Measurements from ENCODE around the gene ARHGAP45. TPM values are rescaled to one million over a fixed set of nuclear protein-coding genes. Genes with fewer than 3 reads are reported as not detected.
A peak's percentile ranks its signal among the peaks of the same experiment; 100 is the strongest.

The ARHGAP45 gene
- total RNA-seq, 1 donor from 2014 or later = 6.0 TPM

DNA sequence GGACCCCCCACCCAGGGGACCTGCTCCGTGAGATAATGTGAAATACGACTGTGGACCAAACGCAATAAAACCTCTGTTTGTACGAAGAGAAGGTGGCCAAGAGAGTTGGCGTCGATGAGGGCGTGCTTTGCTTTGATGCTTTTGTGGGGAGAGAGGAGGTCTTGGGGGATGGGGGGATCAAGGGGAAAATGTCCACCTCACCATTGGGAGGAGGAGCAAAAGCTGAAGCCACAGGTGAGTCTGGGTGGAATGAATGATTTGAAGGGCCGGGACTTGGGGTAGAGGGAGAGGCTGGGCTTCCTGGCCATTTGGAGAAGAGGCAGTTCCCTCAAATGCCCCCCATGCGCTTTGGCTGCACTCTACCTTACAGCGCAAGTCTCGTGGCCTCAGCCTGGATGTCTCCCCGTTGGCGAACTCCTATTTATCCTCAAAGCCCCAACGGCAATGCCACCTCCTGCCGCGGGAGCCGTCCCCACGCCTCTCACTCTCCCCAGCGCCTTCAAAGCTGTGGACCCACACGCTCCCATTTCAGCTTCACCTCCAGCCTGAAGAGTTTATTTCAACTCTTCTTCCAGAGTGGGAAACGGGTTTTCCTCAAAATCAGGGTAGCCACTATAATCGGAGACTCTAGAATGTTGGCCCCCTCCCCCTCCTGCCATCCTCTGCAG, 27.9 kb upstream of the ARHGAP45 start:
- intact Hi-C loops (cut with micrococcal nuclease) = no loop called here
- peak; percentile 21 for DNase-seq
- no peak for ATAC-seq

DNA sequence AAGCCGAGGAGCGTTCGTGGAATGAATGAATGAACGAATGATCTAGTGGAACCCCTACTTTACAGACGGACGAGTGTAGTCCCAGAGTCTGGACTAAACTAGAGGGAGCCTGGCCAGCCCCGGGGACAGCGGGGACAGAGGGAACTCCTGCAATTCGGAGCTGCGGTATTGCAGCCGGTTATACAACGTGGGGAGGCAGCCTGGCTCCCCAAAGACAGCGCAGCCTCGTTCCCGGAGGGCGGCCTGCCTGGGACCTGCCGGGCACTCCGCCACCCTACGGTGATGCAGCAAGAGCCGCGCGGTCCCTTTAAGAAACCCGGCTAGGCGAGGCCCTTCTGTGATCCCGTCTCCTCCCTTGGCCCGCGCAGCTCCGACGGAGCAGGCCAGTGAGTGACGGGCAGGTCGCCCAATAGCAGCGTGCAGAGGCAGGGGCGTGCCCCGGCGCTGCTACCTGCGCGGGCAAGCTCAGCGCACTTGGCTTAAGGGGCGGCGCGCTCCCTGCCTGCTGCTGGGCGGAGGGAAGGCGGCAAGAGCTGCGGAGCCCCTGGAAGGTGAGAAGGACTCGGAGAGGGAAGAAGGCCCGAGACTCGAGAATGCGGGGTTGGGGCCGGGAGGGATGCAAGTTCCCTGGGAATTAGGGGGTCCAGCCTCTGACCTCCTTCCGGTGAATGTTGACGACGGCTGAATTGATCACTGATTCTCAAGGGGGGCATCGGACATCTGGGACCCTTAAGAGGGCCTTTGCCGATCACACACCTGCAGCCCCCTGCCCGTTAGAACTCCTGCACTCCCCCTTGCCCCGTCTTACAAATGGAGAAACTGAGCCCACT, 27.1 kb upstream of the ARHGAP45 start, which contains the start of gene ABCA7:
ABCA7 (plus strand) TSS at position 462 of the 830 bp plus-strand sequence. CDS start 1,255 bp downstream, outside the sequence.
- DNase-seq = peak; percentile 99
- intact Hi-C loops (cut with micrococcal nuclease) = no loop called here
- peak; percentile 96 for ATAC-seq

- intact Hi-C loops (cut with micrococcal nuclease) = no loop called here
- peak; percentile 80 for ATAC-seq
- peak; percentile 93 for DNase-seq
Observed at GRCh38 chr19:1040476-1041271, 26.3 kb upstream of the ARHGAP45 start.

- intact Hi-C loops (cut with micrococcal nuclease) = no loop called here
- DNase-seq (no peak), ATAC-seq (no peak)
Observed at GRCh38 chr19:1041272-1041834, 25.6 kb upstream of the ARHGAP45 start.

GRCh38 chr19:1041835-1042685, 24.9 kb upstream of the ARHGAP45 start:
- ATAC-seq (no peak), DNase-seq (peak; percentile 41)
- intact Hi-C loops (cut with micrococcal nuclease) = no loop called here

DNA sequence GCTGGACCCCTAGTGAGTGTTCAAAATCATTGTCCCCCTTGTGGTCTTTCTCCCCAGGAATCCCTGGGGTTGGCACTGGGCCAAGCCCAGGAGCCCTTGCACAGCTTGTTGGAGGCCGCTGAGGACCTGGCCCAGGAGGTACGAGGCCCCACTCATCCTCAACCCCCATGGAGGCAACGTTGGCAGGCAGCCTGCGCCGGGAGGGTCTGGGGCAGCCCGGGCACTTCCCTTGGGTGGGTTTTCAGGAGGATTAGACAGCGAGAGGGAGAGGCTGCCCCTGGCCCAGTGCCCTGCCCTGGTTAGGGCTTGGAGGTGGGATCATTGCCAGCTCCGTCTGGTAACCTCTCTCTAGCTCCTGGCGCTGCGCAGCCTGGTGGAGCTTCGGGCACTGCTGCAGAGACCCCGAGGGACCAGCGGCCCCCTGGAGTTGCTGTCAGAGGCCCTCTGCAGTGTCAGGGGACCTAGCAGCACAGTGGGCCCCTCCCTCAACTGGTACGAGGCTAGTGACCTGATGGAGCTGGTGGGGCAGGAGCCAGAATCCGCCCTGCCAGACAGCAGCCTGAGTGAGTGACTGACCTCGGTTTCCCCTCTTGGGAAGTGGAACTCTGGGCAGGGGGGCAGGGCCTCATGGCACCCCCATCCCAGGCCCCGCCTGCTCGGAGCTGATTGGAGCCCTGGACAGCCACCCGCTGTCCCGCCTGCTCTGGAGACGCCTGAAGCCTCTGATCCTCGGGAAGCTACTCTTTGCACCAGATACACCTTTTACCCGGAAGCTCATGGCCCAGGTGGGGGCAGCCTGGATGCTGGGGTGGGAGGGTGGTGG, 24.1 kb upstream of the ARHGAP45 start:
- ATAC-seq (no peak), DNase-seq (peak; percentile 24)
- intact Hi-C loops (cut with micrococcal nuclease) = no loop called here

- ATAC-seq (no peak), DNase-seq (no peak)
- intact Hi-C loops (cut with micrococcal nuclease) = no loop called here
Observed at GRCh38 chr19:1045247-1045603, 21.7 kb upstream of the ARHGAP45 start.

DNA sequence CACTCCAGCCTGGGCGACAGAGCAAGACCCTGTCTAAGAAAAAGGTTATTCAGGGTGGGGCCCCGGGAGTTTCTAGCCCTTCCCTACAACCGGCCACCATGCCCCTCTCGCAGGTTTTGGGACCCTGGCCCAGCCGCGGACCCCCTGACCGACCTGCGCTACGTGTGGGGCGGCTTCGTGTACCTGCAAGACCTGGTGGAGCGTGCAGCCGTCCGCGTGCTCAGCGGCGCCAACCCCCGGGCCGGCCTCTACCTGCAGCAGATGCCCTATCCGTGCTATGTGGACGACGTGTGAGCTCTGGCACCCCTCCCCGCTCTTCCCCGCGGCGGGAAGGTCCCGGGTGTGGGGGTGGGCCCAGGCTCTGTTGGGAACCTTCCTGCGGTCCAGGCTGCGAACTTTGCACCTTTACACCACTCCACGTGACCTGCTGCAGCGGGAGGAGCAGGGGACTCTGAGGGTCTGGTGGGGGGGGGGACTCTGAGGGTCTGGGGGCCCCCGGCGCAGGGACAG, 20.8 kb upstream of the ARHGAP45 start:
- intact Hi-C loops (cut with micrococcal nuclease) = no loop called here
- ATAC-seq (no peak), DNase-seq (no peak)

DNA sequence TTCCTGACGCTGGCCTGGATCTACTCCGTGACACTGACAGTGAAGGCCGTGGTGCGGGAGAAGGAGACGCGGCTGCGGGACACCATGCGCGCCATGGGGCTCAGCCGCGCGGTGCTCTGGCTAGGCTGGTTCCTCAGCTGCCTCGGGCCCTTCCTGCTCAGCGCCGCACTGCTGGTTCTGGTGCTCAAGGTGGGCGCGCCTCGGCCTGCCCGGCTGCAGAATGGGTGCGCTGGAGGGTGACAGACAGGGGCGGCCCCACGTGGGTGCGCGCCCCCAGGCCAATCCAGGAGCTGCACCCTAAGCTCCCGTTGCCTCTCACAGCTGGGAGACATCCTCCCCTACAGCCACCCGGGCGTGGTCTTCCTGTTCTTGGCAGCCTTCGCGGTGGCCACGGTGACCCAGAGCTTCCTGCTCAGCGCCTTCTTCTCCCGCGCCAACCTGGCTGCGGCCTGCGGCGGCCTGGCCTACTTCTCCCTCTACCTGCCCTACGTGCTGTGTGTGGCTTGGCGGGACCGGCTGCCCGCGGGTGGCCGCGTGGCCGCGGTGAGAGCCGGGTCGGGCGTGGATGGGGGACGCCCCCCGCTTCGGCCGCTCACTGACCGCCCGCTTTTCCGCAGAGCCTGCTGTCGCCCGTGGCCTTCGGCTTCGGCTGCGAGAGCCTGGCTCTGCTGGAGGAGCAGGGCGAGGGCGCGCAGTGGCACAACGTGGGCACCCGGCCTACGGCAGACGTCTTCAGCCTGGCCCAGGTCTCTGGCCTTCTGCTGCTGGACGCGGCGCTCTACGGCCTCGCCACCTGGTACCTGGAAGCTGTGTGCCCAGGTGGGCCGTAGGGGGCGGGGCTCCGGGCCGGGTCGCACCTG, 19.9 kb upstream of the ARHGAP45 start:
- no peak for ATAC-seq
- DNase-seq = no peak
- intact Hi-C loops (cut with micrococcal nuclease) = no loop called here

- intact Hi-C loops (cut with micrococcal nuclease) = no loop called here
- no peak for DNase-seq
Observed at GRCh38 chr19:1047696-1048147, 19.2 kb upstream of the ARHGAP45 start.

DNA sequence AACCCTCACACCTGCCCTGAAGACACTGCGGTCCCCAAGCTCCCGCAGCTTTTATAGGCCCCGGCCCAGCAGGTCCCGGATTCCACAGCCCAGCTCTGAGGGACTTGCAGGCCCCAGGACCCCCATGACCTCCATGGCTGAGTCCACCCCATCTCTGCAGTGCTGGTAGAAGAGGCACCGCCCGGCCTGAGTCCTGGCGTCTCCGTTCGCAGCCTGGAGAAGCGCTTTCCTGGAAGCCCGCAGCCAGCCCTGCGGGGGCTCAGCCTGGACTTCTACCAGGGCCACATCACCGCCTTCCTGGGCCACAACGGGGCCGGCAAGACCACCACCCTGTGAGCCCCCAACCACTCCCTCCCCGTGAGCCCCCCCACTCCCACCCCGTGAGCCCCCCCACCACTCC, 17.9 kb upstream of the ARHGAP45 start:
- intact Hi-C loops (cut with micrococcal nuclease) = no loop called here
- DNase-seq (no peak), ATAC-seq (no peak)

More at GRCh38 chr19:1047696-1048147, 19.2 kb upstream of the ARHGAP45 start:
- ATAC-seq = no peak

DNA sequence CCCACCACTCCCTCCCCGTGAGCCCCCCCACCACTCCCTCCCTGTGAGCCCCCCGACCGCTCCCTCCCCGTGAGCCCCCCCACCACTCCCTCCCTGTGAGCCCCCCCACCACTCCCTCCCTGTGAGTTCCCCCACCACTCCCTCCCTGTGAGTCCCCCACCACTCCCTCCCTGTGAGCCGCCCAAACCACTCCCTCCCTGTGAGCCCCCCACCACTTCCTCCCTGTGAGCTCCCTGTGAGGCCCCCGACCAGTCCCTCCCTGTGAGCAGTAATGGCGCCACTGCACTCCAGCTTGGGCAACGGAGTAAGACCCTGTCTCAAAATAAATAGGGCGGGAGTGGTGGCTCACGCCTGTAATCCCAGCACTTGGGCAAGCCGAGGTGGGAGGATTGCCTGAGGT, 17.2 kb upstream of the ARHGAP45 start:
- no peak for ATAC-seq
- intact Hi-C loops (cut with micrococcal nuclease) = no loop called here
- DNase-seq = no peak

DNA sequence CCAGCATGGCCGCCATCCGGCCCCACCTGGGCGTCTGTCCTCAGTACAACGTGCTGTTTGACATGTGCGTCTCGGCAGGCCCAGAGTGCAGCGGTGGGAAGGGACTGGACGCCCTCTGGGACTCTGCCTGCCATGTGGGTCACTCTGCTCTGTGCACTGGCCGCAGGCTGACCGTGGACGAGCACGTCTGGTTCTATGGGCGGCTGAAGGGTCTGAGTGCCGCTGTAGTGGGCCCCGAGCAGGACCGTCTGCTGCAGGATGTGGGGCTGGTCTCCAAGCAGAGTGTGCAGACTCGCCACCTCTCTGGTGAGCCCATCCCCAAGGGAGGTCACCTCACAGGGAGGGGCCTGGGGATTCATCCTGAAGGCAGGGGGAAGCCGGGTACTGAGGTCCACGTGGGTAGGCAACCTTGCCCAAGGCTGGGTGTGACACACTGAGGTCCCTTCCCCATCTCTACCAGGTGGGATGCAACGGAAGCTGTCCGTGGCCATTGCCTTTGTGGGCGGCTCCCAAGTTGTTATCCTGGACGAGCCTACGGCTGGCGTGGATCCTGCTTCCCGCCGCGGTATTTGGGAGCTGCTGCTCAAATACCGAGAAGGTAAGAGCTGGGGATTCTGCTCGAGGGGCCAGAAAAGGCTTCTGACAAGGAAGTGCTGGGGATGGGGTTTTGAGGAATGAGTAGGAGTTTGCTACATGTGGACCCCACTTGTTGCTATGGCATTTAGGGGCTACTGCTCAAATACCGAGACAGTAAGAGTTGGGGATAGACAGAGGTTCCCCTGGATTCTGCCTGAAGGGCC, 15.8 kb upstream of the ARHGAP45 start:
- ATAC-seq (no peak), DNase-seq (no peak)
- intact Hi-C loops (cut with micrococcal nuclease) = no loop called here

GRCh38 chr19:1051791-1052190, 15.2 kb upstream of the ARHGAP45 start:
- ATAC-seq = no peak
- DNase-seq = no peak
- intact Hi-C loops (cut with micrococcal nuclease) = no loop called here

- intact Hi-C loops (cut with micrococcal nuclease) = no loop called here
- ATAC-seq = no peak
- DNase-seq = no peak
Observed at GRCh38 chr19:1052349-1052975, 14.5 kb upstream of the ARHGAP45 start.
